SKM-1 treated with dmso at 0.1 percent for 144 hours (cell line): ENCODE data around the gene UPP1.
"Not testable (repeated sequence)": the region's sequence is repeated elsewhere in the genome, so short reads cannot be mapped to it uniquely, and the experiment has no call there.

ENCODE experiments used
- DNase-seq: peaks from one replicate; lab custom pipeline; 2025; ENCODE audit not compliant: unreplicated experiment; lab: John Stamatoyannopoulos, UW

UPP1 gene

GRCh38 chr7:48110868-48111267 lies 21.8 kb downstream of the UPP1 start:
- DNase-seq, result no peak

- no peak for DNase-seq
Measured at GRCh38 chr7:48111596-48111995, 22.5 kb downstream of the UPP1 start.

GRCh38 chr7:48112401-48113165 lies 23.5 kb downstream of the UPP1 start:
- DNase-seq, result no peak

- no peak for DNase-seq
Measured at GRCh38 chr7:48113275-48113674, 24.2 kb downstream of the UPP1 start.

- no peak for DNase-seq
Measured at GRCh38 chr7:48114115-48114514, 25.1 kb downstream of the UPP1 start.

- no peak for DNase-seq
Measured at GRCh38 chr7:48114589-48114988, 25.5 kb downstream of the UPP1 start.

- DNase-seq, result no peak
Measured at GRCh38 chr7:48116043-48116442, 27.0 kb downstream of the UPP1 start.

- DNase-seq, result no peak
Measured at GRCh38 chr7:48118041-48118440, 29.0 kb downstream of the UPP1 start.

- not testable (repeated sequence) for DNase-seq
Measured at GRCh38 chr7:48120536-48120935, 31.5 kb downstream of the UPP1 start.

GRCh38 chr7:48126037-48126436 lies 37.0 kb downstream of the UPP1 start:
- no peak for DNase-seq

GRCh38 chr7:48130658-48131108 lies 41.6 kb downstream of the UPP1 start:
- no peak for DNase-seq

- DNase-seq, result no peak
Measured at GRCh38 chr7:48132792-48133191, 43.7 kb downstream of the UPP1 start.

- no peak for DNase-seq
Measured at GRCh38 chr7:48139459-48139858, 50.4 kb downstream of the UPP1 start.

- no peak for DNase-seq
Measured at GRCh38 chr7:48140001-48140681, 51.1 kb downstream of the UPP1 start.

GRCh38 chr7:48141521-48141920 lies 52.5 kb downstream of the UPP1 start:
- no peak for DNase-seq

- DNase-seq, result no peak
Measured at GRCh38 chr7:48144291-48144768, 55.3 kb downstream of the UPP1 start.

GRCh38 chr7:48147078-48147591 lies 58.1 kb downstream of the UPP1 start:
- no peak for DNase-seq

- DNase-seq, result not testable (repeated sequence)
Measured at GRCh38 chr7:48147690-48148089, 58.6 kb downstream of the UPP1 start.

GRCh38 chr7:48148311-48148710 lies 59.2 kb downstream of the UPP1 start:
- DNase-seq, result no peak

- DNase-seq, result no peak
Measured at GRCh38 chr7:48149058-48149457, 60.0 kb downstream of the UPP1 start.

GRCh38 chr7:48150086-48150485 lies 61.0 kb downstream of the UPP1 start:
- no peak for DNase-seq

GRCh38 chr7:48154792-48155413 lies 65.8 kb downstream of the UPP1 start:
- peak; percentile 24 for DNase-seq
